Iris pigment epithelial cell (primary cell): ENCODE data around the gene PTK7.
"Not testable (repeated sequence)": the region's sequence is repeated elsewhere in the genome, so short reads cannot be mapped to it uniquely, and the experiment has no call there.

ENCODE experiments used
- DNase-seq: peaks from one replicate; pipeline ENCODE4 v3.0.0-alpha.2; 2011; ENCODE audit warnings: low read depth

PTK7 gene

GRCh38 chr6:43075670-43076463 lies at the start of gene PTK7:
TSS of gene PTK7 (plus strand) at chr6:43076314. CDS start at chr6:43076489, 175 bp downstream.
- peak; percentile 60 for DNase-seq

GRCh38 chr6:43026365-43026764 lies 49.7 kb upstream of the PTK7 start:
- DNase-seq: no peak

- no peak for DNase-seq
Measured at GRCh38 chr6:43029120-43029519, 47.0 kb upstream of the PTK7 start.

GRCh38 chr6:43032326-43032725 lies 43.8 kb upstream of the PTK7 start:
- DNase-seq: no peak

DNA sequence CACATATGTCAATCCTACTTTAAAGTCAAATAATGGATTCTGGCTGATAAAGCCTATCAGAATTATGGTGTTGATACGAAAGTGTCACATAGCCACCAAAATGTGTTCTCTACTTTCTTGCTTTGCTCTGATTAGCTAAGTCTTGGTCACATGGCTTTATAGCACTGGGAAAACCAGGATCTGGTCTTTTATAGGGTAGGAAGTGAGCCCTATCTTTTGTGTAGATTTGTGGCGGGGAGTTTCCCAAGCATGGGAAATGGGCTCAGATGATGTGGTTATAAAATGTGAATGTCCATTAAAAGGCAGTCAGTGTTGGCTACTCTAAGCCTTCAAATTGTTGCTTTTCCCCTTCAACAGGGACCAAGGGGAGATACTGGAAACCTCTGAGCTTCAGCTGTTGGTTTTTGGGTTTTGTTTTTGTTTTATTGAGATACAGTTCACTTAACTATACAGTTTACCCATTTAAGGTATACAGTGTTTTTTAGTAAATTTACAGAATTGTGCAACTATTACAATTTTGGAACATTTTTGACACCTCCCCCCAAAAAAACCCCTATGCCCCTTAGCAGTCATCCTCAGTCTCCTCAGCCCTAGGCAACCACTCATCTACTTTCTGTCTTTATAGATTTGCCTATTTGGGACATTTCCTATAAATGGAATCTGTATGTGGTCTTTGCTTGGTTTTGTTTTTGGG lies 42.5 kb upstream of the PTK7 start:
- no peak for DNase-seq

DNA sequence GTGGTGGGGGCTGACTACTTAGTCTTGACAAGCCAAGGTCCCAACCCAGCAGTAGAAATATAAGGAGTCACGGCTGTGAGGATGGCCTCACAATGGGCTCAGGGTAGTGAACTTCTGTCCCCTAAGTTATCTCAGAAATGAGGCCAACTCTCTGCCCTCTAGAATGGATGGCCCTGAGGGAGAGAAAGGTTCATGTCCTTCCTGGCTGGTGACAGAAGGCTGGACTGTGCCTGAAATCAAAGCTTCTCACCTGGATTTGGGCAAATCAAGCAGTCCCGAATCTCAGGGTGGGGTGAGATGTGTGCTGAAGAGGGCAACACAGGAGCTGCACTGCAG lies 42.0 kb upstream of the PTK7 start:
- DNase-seq: no peak

DNA sequence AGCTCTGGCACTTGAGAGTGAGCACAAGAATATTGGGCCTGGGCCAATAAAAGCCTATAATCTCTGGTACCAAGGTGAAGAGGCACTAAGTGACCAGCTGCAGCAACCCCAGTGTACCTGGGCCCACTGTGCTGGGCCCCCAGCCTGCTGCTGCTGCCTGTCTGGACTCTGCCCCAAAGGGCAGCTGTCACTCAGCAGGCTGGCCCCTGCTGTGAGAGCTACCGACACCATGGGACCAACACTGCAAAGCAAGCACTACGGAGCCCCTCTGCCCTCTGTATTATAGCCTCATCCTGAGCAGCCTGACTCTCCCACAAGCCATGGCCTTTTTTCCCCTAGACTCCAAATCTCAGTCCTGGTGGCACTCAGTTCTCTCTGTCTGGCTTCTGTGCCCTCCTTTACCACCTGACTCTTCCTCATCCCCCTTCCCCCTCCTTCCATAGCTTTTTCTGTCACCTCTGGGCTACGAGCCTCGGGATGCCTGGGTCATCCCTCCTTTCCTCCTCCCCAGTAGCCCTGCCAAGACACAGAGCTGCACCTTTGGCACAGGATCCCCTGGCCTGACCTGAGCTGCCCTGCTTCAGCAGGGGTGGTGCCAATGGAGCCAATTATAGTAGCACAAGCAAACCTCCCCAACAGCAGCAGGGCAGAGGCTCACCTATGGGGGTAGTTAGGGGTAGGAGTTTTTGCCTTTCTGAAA lies 40.5 kb upstream of the PTK7 start:
- no peak for DNase-seq

GRCh38 chr6:43036712-43037111 lies 39.4 kb upstream of the PTK7 start:
- DNase-seq: no peak

GRCh38 chr6:43037197-43037596 lies 38.9 kb upstream of the PTK7 start:
- DNase-seq: no peak

DNA sequence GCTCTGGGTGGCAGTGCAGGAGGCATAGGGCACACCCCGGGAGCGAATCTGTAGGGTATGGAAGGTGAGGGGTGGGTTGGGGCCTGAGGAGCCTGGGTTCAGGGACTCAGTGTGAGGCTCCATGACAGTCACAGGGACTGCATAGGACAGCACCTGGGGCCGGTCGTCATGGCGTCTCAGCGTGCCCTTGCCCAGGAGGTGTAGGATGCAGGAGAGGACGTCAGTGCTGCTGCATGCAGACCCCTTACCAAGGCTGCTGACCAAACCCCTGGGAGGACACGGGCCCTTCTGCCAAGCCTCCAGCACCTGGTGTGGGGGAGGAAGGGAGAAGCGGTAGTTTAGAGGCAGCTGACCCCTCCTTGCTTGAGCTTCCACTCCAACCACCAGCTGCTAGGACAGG lies 38.4 kb upstream of the PTK7 start:
- DNase-seq: no peak

GRCh38 chr6:43038727-43039126 lies 37.4 kb upstream of the PTK7 start:
- DNase-seq: no peak

- no peak for DNase-seq
Measured at GRCh38 chr6:43040542-43041257, 35.4 kb upstream of the PTK7 start.

GRCh38 chr6:43041475-43041874 lies 34.6 kb upstream of the PTK7 start:
- DNase-seq: not testable (repeated sequence)

DNA sequence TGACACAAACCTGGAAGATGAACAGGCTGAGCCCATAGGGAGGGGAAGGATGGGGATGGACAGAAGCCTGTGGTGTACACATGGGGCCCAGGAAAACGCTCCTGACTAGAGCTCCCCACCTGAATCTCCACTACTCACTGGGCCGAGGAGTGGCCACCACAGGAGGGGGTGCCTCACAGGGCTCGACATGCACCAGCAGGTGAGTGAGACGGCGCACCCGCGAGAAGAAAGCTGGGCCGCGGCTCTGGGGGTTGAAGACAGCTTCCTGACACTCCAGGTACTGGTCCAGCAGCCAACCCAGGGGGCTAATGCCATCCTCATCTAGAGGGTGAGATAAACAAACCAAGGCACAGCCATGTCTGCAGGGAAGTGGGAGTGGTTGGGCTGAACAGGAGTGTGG lies 32.8 kb upstream of the PTK7 start:
- no peak for DNase-seq

GRCh38 chr6:43045371-43045930 lies 30.7 kb upstream of the PTK7 start:
- DNase-seq: no peak

DNA sequence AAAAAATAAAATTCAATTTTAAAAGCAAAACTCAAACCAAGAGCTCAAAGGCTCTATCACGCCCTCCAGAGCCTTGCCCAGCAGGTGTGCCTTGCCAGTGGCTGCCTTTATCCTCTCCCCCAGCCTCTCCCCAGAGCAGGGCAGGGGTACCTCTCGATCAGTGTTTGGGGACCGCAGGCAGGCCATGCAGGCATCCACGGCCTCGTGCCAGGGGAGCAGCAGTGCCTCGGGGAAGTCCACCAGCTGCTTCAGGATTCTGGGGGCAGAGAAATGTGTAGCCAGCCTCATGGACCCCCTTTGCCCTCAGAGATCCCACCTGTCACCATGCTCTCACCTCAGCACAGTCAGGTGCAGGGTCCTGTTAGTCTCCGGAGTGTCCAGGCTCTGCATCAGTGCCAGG lies 28.1 kb upstream of the PTK7 start:
- DNase-seq: no peak

DNA sequence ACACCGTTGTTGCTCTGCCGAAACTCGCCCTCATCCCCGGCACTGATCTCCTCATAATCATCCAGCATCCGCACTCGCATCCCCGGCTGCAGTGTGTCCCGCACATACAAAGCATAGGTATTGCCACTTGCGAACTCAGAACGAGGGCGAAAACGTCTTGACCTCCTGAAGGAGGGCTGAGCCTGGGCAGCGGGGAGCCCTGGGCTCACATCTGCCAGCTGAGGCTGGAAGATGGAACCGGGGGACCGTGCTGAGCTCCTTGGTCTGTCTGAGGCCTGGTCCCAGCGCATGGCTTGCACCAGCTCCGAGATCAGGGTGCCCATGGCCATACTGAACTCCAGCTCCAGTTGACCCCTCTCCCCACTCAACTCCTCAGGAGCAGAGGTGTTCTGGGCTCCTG lies 25.1 kb upstream of the PTK7 start:
- DNase-seq: no peak

- DNase-seq: no peak
Measured at GRCh38 chr6:43052225-43052841, 23.8 kb upstream of the PTK7 start.

GRCh38 chr6:43052842-43053544 lies 23.1 kb upstream of the PTK7 start:
- peak; percentile 44 for DNase-seq

GRCh38 chr6:43053545-43054205 lies 22.4 kb upstream of the PTK7 start, which contains the start of gene CUL7:
TSS of gene CUL7 (minus strand) at chr6:43053851. CDS start at chr6:43052788, 1,063 bp downstream.
- peak; percentile 92 for DNase-seq
